ENCODE measurements around the gene PRDM11. TPM values are rescaled to one million over a fixed set of nuclear protein-coding genes. Genes with fewer than 3 reads are reported as not detected.

The PRDM11 gene
- polyA plus RNA-seq, 6 donors from 2014 or later: 0.75 to 3.6 (median 1.6) TPM

- DNase-seq (no peak), ATAC-seq (ENCODE audit: low read depth in 2 of 2) (no peak)
- Mint-ChIP-seq H3K27ac (no peak overlapping the region), H3K4me3 (no peak overlapping the region), H3K9me3 (peaks cover 0 to 1% (median 0%) of the 10 kb centered on the region in 7 donors), H3K36me3 (peaks cover 3 to 9% of the 10 kb centered on the region in 2 donors), H3K4me1 (peaks cover 0 to 5% (median 3%) of the 10 kb centered on the region in 3 donors), H3K27me3 (peaks cover 8 to 14% (median 8%) of the 10 kb centered on the region in 3 donors)
Observed at GRCh38 chr11:45232341-45233080, 86.1 kb downstream of the PRDM11 start.

GRCh38 chr11:45233121-45233803, 86.8 kb downstream of the PRDM11 start:
- H3K27ac Mint-ChIP-seq: no peak overlapping the region
- H3K4me3 Mint-ChIP-seq: no peak overlapping the region
- DNase-seq (no peak), ATAC-seq (ENCODE audit: low read depth in 2 of 2) (peak; percentile 40 to 47)
- peaks cover 8 to 16% (median 16%) of the 10 kb centered on the region in 3 donors for H3K27me3 Mint-ChIP-seq
- peaks cover 0 to 4% (median 0%) of the 10 kb centered on the region in 7 donors for H3K9me3 Mint-ChIP-seq
- H3K4me1 Mint-ChIP-seq: peaks cover 0 to 5% (median 3%) of the 10 kb centered on the region in 3 donors
- H3K36me3 Mint-ChIP-seq: peaks cover 0 to 4% of the 10 kb centered on the region in 2 donors

DNA sequence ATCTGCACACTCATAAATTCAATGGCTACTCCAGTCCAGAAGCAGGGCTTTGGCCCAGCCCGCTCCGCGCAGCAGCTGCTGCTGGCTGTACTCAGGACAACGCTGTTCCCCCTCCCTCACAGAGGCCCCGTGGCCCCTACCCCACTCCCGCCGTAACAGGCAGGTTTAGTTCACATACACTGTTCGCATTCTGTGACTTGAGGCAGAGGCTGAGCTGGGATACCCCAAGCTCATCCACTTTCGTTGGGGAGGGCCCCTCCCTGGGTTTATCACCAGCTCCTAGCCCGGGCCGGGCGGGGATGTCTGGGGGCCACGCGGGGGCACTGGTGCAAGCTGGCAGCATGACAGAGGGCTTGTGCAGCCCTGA, 87.3 kb downstream of the PRDM11 start:
- peaks cover 0 to 4% of the 10 kb centered on the region in 2 donors for H3K36me3 Mint-ChIP-seq
- peaks cover 8 to 21% (median 16%) of the 10 kb centered on the region in 3 donors for H3K27me3 Mint-ChIP-seq
- peaks cover 0 to 5% (median 3%) of the 10 kb centered on the region in 3 donors for H3K4me1 Mint-ChIP-seq
- peaks cover 0 to 5% (median 0%) of the 10 kb centered on the region in 7 donors for H3K9me3 Mint-ChIP-seq
- no peak for DNase-seq
- ATAC-seq (ENCODE audit: low read depth in 2 of 2): no peak
- no peak overlapping the region for H3K27ac Mint-ChIP-seq
- no peak overlapping the region for H3K4me3 Mint-ChIP-seq

GRCh38 chr11:45234306-45235006, 88.0 kb downstream of the PRDM11 start:
- Mint-ChIP-seq H3K4me1 (peaks cover 0 to 5% (median 3%) of the 10 kb centered on the region in 3 donors), H3K4me3 (no peak overlapping the region), H3K9me3 (peaks cover 0 to 11% (median 2%) of the 10 kb centered on the region in 7 donors), H3K27me3 (peaks cover 14 to 24% (median 16%) of the 10 kb centered on the region in 3 donors), H3K27ac (no peak overlapping the region), H3K36me3 (peaks cover 0 to 2% of the 10 kb centered on the region in 2 donors)
- ATAC-seq (ENCODE audit: low read depth in 2 of 2): no peak
- DNase-seq: no peak

DNA sequence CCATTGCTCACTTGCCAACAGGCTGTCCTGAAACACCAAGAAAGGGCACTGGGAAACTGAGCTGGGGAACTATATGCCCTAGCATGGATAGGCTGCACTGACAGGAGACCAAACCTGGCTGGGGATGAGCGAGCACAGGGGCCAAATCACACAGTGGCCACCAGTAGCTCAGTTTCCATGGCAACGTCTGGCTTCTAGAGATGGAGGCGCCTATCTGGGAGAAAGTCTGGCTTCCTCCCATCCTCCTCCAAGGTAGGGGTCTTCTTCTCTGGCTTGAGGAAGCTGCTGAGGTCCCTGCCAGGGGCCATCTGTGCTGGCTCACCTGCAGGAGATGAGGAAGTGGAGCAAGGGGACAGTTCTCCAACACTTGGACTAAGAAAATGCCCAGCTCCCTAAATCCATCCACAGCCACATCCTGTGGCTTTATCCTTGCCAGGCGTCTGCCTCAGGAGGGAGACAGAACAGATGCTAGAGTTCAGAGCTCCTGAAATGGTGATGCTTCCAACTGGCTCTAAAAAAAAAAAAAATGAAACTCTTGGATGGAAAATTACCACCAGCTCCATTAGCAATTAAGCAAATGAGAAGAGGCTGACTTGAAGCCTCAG, 91.4 kb downstream of the PRDM11 start:
- peak overlapping the region in 1 of 6 donors; percentile 11 for H3K27ac Mint-ChIP-seq
- peaks cover 16 to 29% (median 18%) of the 10 kb centered on the region in 3 donors for H3K27me3 Mint-ChIP-seq
- H3K4me1 Mint-ChIP-seq: no peaks in the 10 kb centered on the region
- no peak overlapping the region for H3K4me3 Mint-ChIP-seq
- no peaks in the 10 kb centered on the region for H3K36me3 Mint-ChIP-seq
- peaks cover 0 to 18% (median 6%) of the 10 kb centered on the region in 7 donors for H3K9me3 Mint-ChIP-seq
- DNase-seq (no peak), ATAC-seq (ENCODE audit: low read depth in 2 of 2) (no peak)

DNA sequence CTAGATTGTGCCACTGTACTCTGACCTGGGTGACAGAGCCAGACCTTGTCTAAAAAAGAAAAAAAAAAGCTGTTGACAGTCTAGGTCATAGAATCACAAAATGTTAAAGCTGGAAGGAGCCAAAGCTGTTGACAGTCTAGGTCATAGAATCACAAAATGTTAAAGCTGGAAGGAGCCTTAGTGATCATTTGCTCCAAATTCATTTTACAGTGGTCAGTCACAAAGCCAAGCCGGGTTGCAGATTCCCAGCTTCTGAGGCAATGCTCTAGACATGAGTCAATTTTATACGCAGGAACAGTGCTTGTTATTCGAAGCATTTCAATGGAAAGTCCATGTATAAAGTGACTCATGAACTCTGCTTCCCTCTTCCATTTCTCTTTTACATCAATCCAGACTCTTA, 92.3 kb downstream of the PRDM11 start:
- H3K27ac Mint-ChIP-seq: no peak overlapping the region
- peaks cover 16 to 29% (median 18%) of the 10 kb centered on the region in 3 donors for H3K27me3 Mint-ChIP-seq
- ATAC-seq (ENCODE audit: low read depth in 2 of 2) (no peak), DNase-seq (no peak)
- no peak overlapping the region for H3K4me3 Mint-ChIP-seq
- H3K36me3 Mint-ChIP-seq: no peaks in the 10 kb centered on the region
- no peaks in the 10 kb centered on the region for H3K4me1 Mint-ChIP-seq
- peaks cover 0 to 18% (median 6%) of the 10 kb centered on the region in 7 donors for H3K9me3 Mint-ChIP-seq

GRCh38 chr11:45239733-45240132, 93.3 kb downstream of the PRDM11 start:
- Mint-ChIP-seq H3K36me3 (no peaks in the 10 kb centered on the region), H3K4me1 (no peaks in the 10 kb centered on the region), H3K27me3 (peaks cover 16 to 29% (median 18%) of the 10 kb centered on the region in 3 donors), H3K27ac (no peak overlapping the region), H3K9me3 (peaks cover 0 to 18% (median 6%) of the 10 kb centered on the region in 7 donors), H3K4me3 (no peak overlapping the region)
- DNase-seq (no peak), ATAC-seq (ENCODE audit: low read depth in 2 of 2) (no peak)

DNA sequence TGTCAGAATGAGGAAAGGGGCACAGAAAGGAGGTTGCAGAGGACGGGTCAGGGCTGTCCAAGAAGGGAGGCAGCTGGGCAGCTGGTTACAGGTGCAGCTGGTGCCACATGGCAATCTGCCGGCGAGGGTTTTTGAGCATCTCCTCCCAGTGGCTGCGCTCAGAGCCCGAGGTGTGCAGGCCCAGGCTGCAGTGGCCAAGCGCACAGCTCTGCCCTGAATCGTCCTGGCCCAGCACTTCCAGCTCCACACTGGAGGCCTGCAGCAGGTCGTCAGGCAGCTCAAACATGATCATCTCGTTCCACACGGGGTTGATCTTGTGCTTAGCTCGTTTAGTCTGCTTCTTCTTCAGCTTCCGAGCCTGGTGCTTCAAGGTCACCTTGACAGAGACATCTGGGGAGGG, 97.5 kb downstream of the PRDM11 start:
- Mint-ChIP-seq H3K27me3 (peaks cover 0 to 21% (median 15%) of the 10 kb centered on the region in 3 donors), H3K27ac (no peak overlapping the region), H3K36me3 (no peaks in the 10 kb centered on the region), H3K4me1 (no peaks in the 10 kb centered on the region), H3K4me3 (no peak overlapping the region), H3K9me3 (peaks cover 0 to 13% (median 6%) of the 10 kb centered on the region in 7 donors)
- DNase-seq (no peak), ATAC-seq (ENCODE audit: low read depth in 2 of 2) (no peak)

GRCh38 chr11:45245218-45246045, 99.0 kb downstream of the PRDM11 start:
- H3K27ac Mint-ChIP-seq: peak overlapping the region in 3 of 6 donors; percentile 4 to 67 (median 17)
- no peaks in the 10 kb centered on the region for H3K4me1 Mint-ChIP-seq
- ATAC-seq (ENCODE audit: low read depth in 2 of 2) (no peak), DNase-seq (no peak)
- no peaks in the 10 kb centered on the region for H3K9me3 Mint-ChIP-seq
- H3K27me3 Mint-ChIP-seq: peaks cover 6 to 14% (median 9%) of the 10 kb centered on the region in 3 donors
- no peak overlapping the region for H3K4me3 Mint-ChIP-seq
- no peaks in the 10 kb centered on the region for H3K36me3 Mint-ChIP-seq

GRCh38 chr11:45246241-45246640, 99.8 kb downstream of the PRDM11 start:
- Mint-ChIP-seq H3K4me3 (no peak overlapping the region), H3K36me3 (no peaks in the 10 kb centered on the region), H3K27ac (no peak overlapping the region), H3K4me1 (no peaks in the 10 kb centered on the region), H3K9me3 (no peaks in the 10 kb centered on the region), H3K27me3 (peaks cover 6 to 19% (median 13%) of the 10 kb centered on the region in 3 donors)
- DNase-seq (no peak), ATAC-seq (ENCODE audit: low read depth in 2 of 2) (no peak)

GRCh38 chr11:45247433-45247832, 101.0 kb downstream of the PRDM11 start:
- H3K4me1 Mint-ChIP-seq: no peaks in the 10 kb centered on the region
- peaks cover 12 to 28% (median 13%) of the 10 kb centered on the region in 3 donors for H3K27me3 Mint-ChIP-seq
- no peaks in the 10 kb centered on the region for H3K36me3 Mint-ChIP-seq
- H3K27ac Mint-ChIP-seq: peak overlapping the region in 1 of 6 donors; percentile 53
- no peaks in the 10 kb centered on the region for H3K9me3 Mint-ChIP-seq
- DNase-seq (no peak), ATAC-seq (ENCODE audit: low read depth in 2 of 2) (no peak)
- peak overlapping the region in 1 of 8 donors; percentile 41 for H3K4me3 Mint-ChIP-seq

DNA sequence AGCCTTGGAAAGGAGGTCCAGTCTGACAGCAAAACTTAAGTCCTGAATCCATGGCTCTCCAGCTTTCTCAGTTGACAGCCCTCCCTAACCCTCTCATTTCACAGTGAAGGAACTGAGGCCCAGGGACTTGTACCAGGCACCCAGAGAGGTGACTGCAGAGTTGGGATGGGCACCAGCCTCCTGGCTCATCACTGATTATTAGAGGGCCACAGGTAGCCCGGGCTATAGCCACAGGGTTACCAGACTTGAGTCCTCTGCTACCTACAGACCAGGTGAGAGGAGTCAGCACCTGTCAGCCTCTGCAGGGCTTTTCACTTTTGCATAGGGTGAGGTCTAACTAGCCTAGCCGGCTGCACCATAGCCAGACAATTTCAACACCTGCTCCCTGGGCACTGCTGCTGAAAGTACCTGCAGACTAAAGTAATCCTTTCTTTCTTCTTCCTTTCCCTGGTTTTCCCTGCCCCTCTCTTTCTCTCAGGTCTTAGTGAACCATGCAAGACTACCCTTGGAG, 102.1 kb downstream of the PRDM11 start:
- Mint-ChIP-seq H3K36me3 (no peaks in the 10 kb centered on the region), H3K9me3 (no peaks in the 10 kb centered on the region), H3K27me3 (peaks cover 13 to 29% (median 19%) of the 10 kb centered on the region in 3 donors), H3K4me1 (no peaks in the 10 kb centered on the region), H3K27ac (peak overlapping the region in 1 of 6 donors; percentile 60), H3K4me3 (no peak overlapping the region)
- DNase-seq: no peak
- ATAC-seq (ENCODE audit: low read depth in 2 of 2): no peak

Data from naive B cell (primary cell).